Measurements from ENCODE around the gene HSBP1.

The HSBP1 gene

GRCh38 chr16:83802135-83802534 is 5.6 kb upstream of the HSBP1 start:
- H3K4me3 ChIP-seq (ENCODE audit: low read depth, low read length) = peak overlapping the region; percentile 17
- peak; percentile 64 for DNase-seq (ENCODE audit: low read depth)
- no peak for TF ChIP-seq CTCF (IDR thresholded peaks at IDR 0.05; ENCODE audit: low read depth, low read length, missing control alignments)
- in situ Hi-C loops (cut with HindIII; ENCODE audit: low sequenced_read_pairs) = no loop called here

GRCh38 chr16:83802554-83803205 is 5.1 kb upstream of the HSBP1 start:
- DNase-seq (ENCODE audit: low read depth) = no peak
- H3K4me3 ChIP-seq (ENCODE audit: low read depth, low read length) = peak overlapping the region; percentile 17
- in situ Hi-C loops (cut with HindIII; ENCODE audit: low sequenced_read_pairs) = no loop called here
- TF ChIP-seq CTCF (IDR thresholded peaks at IDR 0.05; ENCODE audit: low read depth, low read length, missing control alignments) = no peak

GRCh38 chr16:83803811-83804210 is 4.0 kb upstream of the HSBP1 start:
- no peak for TF ChIP-seq CTCF (IDR thresholded peaks at IDR 0.05; ENCODE audit: low read depth, low read length, missing control alignments)
- in situ Hi-C loops (cut with HindIII; ENCODE audit: low sequenced_read_pairs) = no loop called here
- no peak overlapping the region for H3K4me3 ChIP-seq (ENCODE audit: low read depth, low read length)
- DNase-seq (ENCODE audit: low read depth) = no peak

- in situ Hi-C loops (cut with HindIII; ENCODE audit: low sequenced_read_pairs) = no loop called here
- DNase-seq (ENCODE audit: low read depth) = no peak
- H3K4me3 ChIP-seq (ENCODE audit: low read depth, low read length) = no peak overlapping the region
- no peak for TF ChIP-seq CTCF (IDR thresholded peaks at IDR 0.05; ENCODE audit: low read depth, low read length, missing control alignments)
These were observed 3.4 kb upstream of the HSBP1 start for GRCh38 chr16:83804366-83804765.

GRCh38 chr16:83806036-83806435 is 1.7 kb upstream of the HSBP1 start:
- no peak overlapping the region for H3K4me3 ChIP-seq (ENCODE audit: low read depth, low read length)
- in situ Hi-C loops (cut with HindIII; ENCODE audit: low sequenced_read_pairs) = no loop called here
- no peak for TF ChIP-seq CTCF (IDR thresholded peaks at IDR 0.05; ENCODE audit: low read depth, low read length, missing control alignments)
- no peak for DNase-seq (ENCODE audit: low read depth)

- no peak overlapping the region for H3K4me3 ChIP-seq (ENCODE audit: low read depth, low read length)
- DNase-seq (ENCODE audit: low read depth) = no peak
- in situ Hi-C loops (cut with HindIII; ENCODE audit: low sequenced_read_pairs) = no loop called here
- TF ChIP-seq CTCF (IDR thresholded peaks at IDR 0.05; ENCODE audit: low read depth, low read length, missing control alignments) = no peak
These were observed 1.0 kb upstream of the HSBP1 start for GRCh38 chr16:83806731-83807130.

All from astrocyte of the cerebellum (primary cell).